ENCODE measurements around the gene DMP1. TPM values are rescaled to one million over a fixed set of nuclear protein-coding genes. Genes with fewer than 3 reads are reported as not detected.

DMP1 gene
- total and polyA plus RNA-seq, 2 experiments from 2014 or later, result not detected

GRCh38 chr4:87657525-87657924 is 7.4 kb downstream of the DMP1 start:
- Histone ChIP-seq H3K4me1 (ENCODE audit: low read depth) (no peaks in the 10 kb centered on the region), H3K4me3 (no peak overlapping the region), H3K27ac (no peak overlapping the region), H3K9me3 (ENCODE audit: low read depth) (no peaks in the 10 kb centered on the region), H3K27me3 (no peaks in the 10 kb centered on the region), H3K36me3 (no peaks in the 10 kb centered on the region)
- TF ChIP-seq CTCF (IDR thresholded peaks at IDR 0.05; ENCODE audit: low read depth, low read length), result no peak
- peak in 1 of 2 donors; percentile 51 for DNase-seq (ENCODE audit: low read depth in 1 of 2, low spot score in 1 of 2)

- Histone ChIP-seq H3K4me1 (ENCODE audit: low read depth) (no peaks in the 10 kb centered on the region), H3K27me3 (no peaks in the 10 kb centered on the region), H3K4me3 (no peak overlapping the region), H3K9me3 (ENCODE audit: low read depth) (no peaks in the 10 kb centered on the region), H3K27ac (no peak overlapping the region), H3K36me3 (no peaks in the 10 kb centered on the region)
- DNase-seq (ENCODE audit: low read depth in 1 of 2, low spot score in 1 of 2), result no peak
- no peak for TF ChIP-seq CTCF (IDR thresholded peaks at IDR 0.05; ENCODE audit: low read depth, low read length)
Observed at GRCh38 chr4:87659247-87659931, 9.3 kb downstream of the DMP1 start.

GRCh38 chr4:87662871-87663270 is 12.8 kb downstream of the DMP1 start:
- H3K36me3 ChIP-seq, result no peaks in the 10 kb centered on the region
- no peaks in the 10 kb centered on the region for H3K4me1 ChIP-seq (ENCODE audit: low read depth)
- no peak for DNase-seq (ENCODE audit: low read depth in 1 of 2, low spot score in 1 of 2)
- no peak for TF ChIP-seq CTCF (IDR thresholded peaks at IDR 0.05; ENCODE audit: low read depth, low read length)
- no peak overlapping the region for H3K27ac ChIP-seq
- H3K9me3 ChIP-seq (ENCODE audit: low read depth), result no peaks in the 10 kb centered on the region
- H3K27me3 ChIP-seq, result no peaks in the 10 kb centered on the region
- no peak overlapping the region for H3K4me3 ChIP-seq

GRCh38 chr4:87669373-87669772 is 19.3 kb downstream of the DMP1 start:
- H3K4me1 ChIP-seq (ENCODE audit: low read depth), result no peaks in the 10 kb centered on the region
- TF ChIP-seq CTCF (IDR thresholded peaks at IDR 0.05; ENCODE audit: low read depth, low read length), result no peak
- no peaks in the 10 kb centered on the region for H3K9me3 ChIP-seq (ENCODE audit: low read depth)
- DNase-seq (ENCODE audit: low read depth in 1 of 2, low spot score in 1 of 2), result no peak
- H3K36me3 ChIP-seq, result no peaks in the 10 kb centered on the region
- no peak overlapping the region for H3K4me3 ChIP-seq
- H3K27ac ChIP-seq, result no peak overlapping the region
- H3K27me3 ChIP-seq, result no peaks in the 10 kb centered on the region

GRCh38 chr4:87677731-87678130 is 27.7 kb downstream of the DMP1 start:
- Histone ChIP-seq H3K4me3 (no peak overlapping the region), H3K27ac (no peak overlapping the region), H3K4me1 (ENCODE audit: low read depth) (no peaks in the 10 kb centered on the region), H3K36me3 (no peaks in the 10 kb centered on the region), H3K27me3 (no peaks in the 10 kb centered on the region), H3K9me3 (ENCODE audit: low read depth) (no peaks in the 10 kb centered on the region)
- no peak for DNase-seq (ENCODE audit: low read depth in 1 of 2, low spot score in 1 of 2)
- no peak for TF ChIP-seq CTCF (IDR thresholded peaks at IDR 0.05; ENCODE audit: low read depth, low read length)

Data from cardiac muscle cell (in vitro differentiated cells and primary cell).